ENCODE results near the gene PKIB.

The PKIB gene

DNA sequence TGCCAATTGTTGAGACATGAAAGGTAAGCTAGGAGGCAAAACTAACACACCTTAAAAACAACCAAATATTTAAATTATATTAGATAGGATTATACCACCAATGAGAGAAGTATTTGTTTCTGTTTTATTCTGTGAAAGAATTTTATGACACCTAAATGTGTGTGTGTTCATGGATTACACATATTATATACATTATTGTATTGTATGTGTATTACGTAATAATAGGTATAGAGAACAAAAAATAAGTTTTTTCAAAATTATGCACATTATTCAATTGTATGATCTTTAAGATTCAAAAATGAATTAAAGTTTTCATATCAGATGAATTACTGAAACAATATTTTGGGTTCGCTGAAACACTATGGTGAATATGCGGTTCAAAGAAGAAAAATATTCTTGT lies 85.0 kb downstream of the PKIB start:
- ChIA-PET POLR2A (no interaction called here), CTCF (interaction anchor here (1.1 to 2.6 kb wide), 3 partner anchors 18 to 143 kb away, joined by 4 to 8 read pairs (median 7); partner anchors contain the start of gene SMPDL3A)
- DNase-seq (ENCODE audit: low read depth, low spot score): no peak
- H3K4me3 ChIP-seq (ENCODE audit: low read depth, low read length): no peak overlapping the region
- TF ChIP-seq, protein P1, sequence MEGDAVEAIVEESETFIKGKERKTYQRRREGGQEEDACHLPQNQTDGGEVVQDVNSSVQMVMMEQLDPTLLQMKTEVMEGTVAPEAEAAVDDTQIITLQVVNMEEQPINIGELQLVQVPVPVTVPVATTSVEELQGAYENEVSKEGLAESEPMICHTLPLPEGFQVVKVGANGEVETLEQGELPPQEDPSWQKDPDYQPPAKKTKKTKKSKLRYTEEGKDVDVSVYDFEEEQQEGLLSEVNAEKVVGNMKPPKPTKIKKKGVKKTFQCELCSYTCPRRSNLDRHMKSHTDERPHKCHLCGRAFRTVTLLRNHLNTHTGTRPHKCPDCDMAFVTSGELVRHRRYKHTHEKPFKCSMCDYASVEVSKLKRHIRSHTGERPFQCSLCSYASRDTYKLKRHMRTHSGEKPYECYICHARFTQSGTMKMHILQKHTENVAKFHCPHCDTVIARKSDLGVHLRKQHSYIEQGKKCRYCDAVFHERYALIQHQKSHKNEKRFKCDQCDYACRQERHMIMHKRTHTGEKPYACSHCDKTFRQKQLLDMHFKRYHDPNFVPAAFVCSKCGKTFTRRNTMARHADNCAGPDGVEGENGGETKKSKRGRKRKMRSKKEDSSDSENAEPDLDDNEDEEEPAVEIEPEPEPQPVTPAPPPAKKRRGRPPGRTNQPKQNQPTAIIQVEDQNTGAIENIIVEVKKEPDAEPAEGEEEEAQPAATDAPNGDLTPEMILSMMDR (IDR thresholded peaks at IDR 0.05; ENCODE audit: insufficient read depth, low read length, missing control alignments): no peak

DNA sequence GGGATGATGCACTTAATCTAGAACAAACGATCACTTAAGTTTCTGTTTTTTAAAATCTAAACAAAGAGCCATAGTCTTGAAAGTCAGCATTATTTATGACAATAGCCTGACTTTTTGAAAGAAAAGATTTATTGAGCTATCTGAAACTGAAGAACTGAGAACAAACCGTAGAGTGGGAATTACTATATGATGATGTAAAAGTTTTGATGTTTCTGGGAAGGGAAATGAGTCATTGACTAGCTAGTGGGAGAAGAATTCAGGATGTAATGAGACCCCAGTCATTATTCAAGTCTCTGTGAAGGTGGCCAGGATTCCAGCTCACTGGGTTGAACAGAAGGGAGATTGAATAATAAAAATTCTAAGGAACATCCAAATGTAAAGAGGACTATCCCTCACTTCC lies 85.9 kb downstream of the PKIB start:
- TF ChIP-seq, protein P1 (IDR thresholded peaks at IDR 0.05; ENCODE audit: insufficient read depth, low read length, missing control alignments): no peak
- POLR2A ChIA-PET: no interaction called here
- no peak overlapping the region for H3K4me3 ChIP-seq (ENCODE audit: low read depth, low read length)
- peak; percentile 58 for DNase-seq (ENCODE audit: low read depth, low spot score)
- CTCF ChIA-PET: interaction anchor here (1.1 to 2.6 kb wide), 3 partner anchors 35 to 143 kb away, joined by 4 to 8 read pairs (median 7); partner anchors contain the start of gene SMPDL3A

DNA sequence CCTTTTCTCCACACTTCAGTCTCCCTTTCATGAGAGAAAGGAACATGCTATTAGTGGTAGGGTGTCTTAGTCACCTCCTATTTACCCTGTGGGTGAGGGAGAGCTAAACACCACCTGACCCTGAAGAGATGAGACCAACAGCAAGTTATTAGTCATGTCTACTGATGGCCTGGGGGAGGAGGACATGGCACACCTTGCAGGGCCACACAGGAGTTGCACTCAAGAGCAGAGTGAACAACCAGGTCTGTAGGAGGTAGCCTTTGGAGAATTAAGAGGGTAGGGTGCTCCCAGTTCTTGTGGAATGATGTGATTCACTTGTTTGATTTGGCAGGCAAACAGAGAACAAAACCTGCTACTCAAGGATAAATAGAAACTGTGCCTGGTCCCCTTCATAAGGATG lies 86.6 kb downstream of the PKIB start:
- no peak overlapping the region for H3K4me3 ChIP-seq (ENCODE audit: low read depth, low read length)
- POLR2A ChIA-PET: no interaction called here
- TF ChIP-seq, protein P1 (IDR thresholded peaks at IDR 0.05; ENCODE audit: insufficient read depth, low read length, missing control alignments): no peak
- DNase-seq (ENCODE audit: low read depth, low spot score): no peak
- CTCF ChIA-PET: interaction anchor here (1.1 to 2.6 kb wide), 2 partner anchors 34 to 92 kb away, joined by 4 to 8 read pairs; partner anchors contain the start of gene SMPDL3A

DNA sequence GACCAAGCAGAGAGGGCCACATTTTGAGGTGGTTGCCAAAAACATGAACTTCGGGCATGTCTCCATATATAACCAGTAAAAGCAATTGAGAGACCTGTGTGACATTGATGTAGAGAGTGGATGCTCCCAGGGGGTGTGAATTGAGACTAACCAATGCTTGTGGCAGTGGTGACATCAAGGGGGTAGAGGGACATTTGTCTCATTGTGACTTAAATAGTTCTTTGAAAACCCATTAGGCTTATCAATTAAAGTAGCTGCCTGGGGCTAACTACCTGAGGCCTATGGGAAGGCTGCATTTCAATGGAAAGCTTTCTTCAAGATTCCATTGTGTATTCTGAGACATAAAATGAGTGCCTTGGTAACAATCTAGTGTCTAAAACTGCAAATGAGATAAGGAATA lies 87.3 kb downstream of the PKIB start:
- no peak for DNase-seq (ENCODE audit: low read depth, low spot score)
- TF ChIP-seq, protein P1 (IDR thresholded peaks at IDR 0.05; ENCODE audit: insufficient read depth, low read length, missing control alignments): no peak
- POLR2A ChIA-PET: no interaction called here
- CTCF ChIA-PET: interaction anchor here (0.9 kb wide), 1 partner anchor 12 kb away, joined by 3 read pairs; no protein-coding TSS in a partner anchor
- no peak overlapping the region for H3K4me3 ChIP-seq (ENCODE audit: low read depth, low read length)

DNA sequence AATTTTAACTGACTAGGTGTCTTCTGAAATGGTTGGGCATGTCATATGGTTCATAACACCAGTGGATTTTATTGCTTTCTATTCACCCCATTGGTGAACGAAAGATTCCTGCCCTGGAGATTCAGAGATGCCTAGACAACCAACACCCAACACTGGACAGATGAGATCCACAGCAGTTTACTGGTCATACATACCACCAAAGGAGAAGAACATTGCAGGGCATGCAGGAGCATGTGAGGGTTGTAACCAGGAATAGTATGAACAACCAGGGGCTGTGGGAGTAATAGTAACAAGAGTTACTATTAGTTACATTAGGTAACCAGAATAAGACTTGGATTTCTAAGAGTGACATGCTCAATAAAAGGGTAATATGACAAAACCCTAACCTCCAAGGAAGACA lies 91.5 kb downstream of the PKIB start:
- ChIA-PET CTCF (interaction anchor here (0.8 kb wide), 1 partner anchor 172 kb away, joined by 3 read pairs; no protein-coding TSS in a partner anchor), POLR2A (no interaction called here)
- H3K4me3 ChIP-seq (ENCODE audit: low read depth, low read length): no peak overlapping the region
- TF ChIP-seq, protein P1 (IDR thresholded peaks at IDR 0.05; ENCODE audit: insufficient read depth, low read length, missing control alignments): no peak
- no peak for DNase-seq (ENCODE audit: low read depth, low spot score)

DNA sequence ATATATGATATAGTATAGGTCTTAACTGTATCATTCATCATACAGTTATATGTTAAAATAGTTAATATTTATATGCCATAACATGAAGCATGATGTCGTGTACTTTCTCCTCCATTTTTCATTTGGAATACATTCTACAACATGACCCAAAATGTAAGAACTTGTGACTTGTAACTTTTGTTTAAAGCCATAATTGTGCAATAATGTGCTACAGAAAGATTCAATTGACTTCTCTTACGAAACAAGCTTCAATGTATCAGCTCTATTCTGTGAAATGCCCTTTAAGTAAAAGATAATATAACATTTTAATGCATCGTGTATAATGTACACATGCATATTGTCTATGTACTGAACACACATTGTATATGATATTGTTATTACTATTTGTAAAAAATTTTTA lies 92.6 kb downstream of the PKIB start:
- no peak overlapping the region for H3K4me3 ChIP-seq (ENCODE audit: low read depth, low read length)
- POLR2A ChIA-PET: no interaction called here
- TF ChIP-seq, protein P1 (IDR thresholded peaks at IDR 0.05; ENCODE audit: insufficient read depth, low read length, missing control alignments): no peak
- CTCF ChIA-PET: no interaction called here
- DNase-seq (ENCODE audit: low read depth, low spot score): no peak

Data from AG04449 (cell line).